HG03460 (cell line): ENCODE measurements around the gene WDR83.
A peak's percentile ranks its signal among the peaks of the same experiment; 100 is the strongest.
"Not testable (repeated sequence)": the region's sequence is repeated elsewhere in the genome, so short reads cannot be mapped to it uniquely, and the experiment has no call there.

Source experiments
- ATAC-seq: cut with Tn5 transposase; IDR thresholded peaks from one replicate; pipeline ENCODE4 v1.9.1; 2021; ENCODE audit not compliant: unreplicated experiment

The WDR83 gene

DNA sequence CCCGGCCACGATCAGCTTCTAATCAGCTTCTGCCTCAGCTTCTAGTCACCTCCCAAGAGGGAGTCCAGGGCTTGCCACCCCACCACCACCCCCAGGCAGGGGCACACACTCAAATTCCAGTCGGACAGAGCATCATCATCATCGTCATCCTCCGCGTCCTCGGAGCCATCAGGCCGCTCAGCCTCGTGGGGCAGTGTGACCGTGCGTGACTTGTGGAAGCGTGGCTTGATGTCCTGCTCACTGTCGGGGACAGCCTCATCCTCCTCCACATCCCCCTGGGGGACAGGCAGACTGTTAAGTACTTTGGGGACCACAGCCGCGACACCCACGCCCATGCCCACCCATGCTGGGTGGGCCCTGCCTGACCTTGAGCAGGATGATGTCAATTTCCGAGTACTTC lies 44.6 kb downstream of the WDR83 start:
- ATAC-seq = no peak

DNA sequence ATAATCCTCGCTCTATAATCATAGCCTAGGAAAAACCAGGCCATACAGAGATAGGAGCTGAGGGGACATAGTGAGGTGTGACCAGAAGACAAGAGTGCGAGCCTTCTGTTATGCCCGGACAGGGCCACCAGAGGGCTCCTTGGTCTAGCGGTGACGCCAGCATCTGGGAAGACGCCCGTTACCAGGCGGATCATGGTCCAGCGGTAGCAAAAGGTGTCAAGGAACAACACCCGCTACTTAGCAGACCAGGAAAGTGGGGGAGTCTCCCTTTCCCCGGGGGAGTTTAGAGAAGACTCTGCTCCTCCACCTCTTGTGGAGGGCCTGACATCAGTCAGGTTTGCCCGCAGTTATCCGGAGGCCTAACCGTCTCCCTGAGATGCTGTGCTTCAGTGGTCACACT lies 45.5 kb downstream of the WDR83 start:
- ATAC-seq = not testable (repeated sequence)

DNA sequence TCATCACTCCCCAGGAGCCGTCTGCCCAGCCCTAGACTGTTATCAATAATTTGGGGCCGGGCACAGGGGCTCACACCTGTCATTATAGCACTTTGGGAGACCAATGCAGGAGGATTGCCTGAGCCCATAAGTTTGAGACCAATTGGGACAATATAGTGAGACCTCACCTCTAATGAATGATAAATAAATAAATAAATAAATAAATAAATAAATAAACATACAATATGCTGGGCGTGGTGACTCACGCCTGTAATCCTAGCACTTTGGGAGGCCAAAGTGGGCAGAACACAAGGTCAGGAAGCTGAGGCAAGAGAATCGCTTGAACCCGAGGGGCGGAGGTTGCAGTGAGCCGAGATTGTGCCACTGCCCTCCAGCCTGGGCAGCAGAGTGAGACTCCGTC lies 46.7 kb downstream of the WDR83 start:
- ATAC-seq = not testable (repeated sequence)

DNA sequence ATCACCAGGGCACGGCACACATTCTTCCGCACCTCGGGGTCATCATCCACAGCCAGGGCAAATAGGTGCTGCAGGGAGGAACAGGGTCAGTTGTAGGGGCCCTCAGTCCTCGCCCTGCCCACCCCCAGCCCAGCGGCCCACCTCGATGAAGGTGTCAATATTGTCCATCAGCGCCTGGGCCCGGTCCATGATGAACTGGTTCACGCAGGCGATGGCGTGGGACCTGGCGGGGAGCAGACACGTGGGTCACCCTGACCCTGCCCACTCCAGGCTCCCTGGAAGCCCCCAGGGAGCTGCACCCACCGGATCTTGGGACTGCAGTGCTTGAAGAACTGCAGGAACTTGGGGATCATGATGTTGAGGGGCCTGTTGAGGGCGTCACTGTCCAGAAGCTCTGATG lies 48.5 kb downstream of the WDR83 start:
- ATAC-seq = no peak

DNA sequence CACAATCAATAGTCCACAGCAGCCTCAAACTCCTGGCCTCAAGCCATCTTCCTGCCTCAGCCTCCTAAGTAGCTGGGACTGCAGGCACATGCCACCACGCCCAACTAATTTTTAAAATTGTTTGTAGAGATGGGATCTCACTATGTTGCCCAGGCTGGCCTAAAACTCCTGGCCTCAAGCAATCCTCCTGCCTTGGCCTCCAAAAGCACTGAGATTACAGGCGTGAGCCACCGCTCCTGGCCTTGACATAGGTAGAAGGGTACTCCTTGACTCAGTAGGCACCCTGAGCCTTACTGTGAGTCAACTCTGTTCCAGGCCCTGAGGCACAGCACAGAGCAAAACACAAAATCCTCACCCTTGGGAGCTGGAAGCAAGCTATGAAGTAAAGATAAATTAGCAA lies 49.3 kb downstream of the WDR83 start:
- ATAC-seq = no peak

DNA sequence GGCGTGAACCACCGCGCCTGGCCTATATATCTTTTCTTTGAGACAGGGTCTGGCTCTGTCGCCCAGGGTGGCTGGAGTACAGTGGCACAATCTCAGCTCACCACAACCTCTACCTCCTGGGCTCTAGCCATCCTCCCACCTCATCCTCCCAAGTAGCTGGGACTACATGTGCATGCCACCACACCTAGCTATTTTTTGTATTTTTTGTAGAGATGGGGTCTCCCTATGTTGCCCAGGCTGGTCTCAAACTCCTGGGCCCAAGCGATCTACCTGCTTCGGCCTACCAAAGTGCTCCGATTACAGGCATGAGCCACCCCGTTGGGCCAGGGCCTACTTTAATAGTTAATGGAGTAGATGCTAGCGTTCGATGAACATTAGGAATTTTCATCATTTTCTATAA lies 53.7 kb downstream of the WDR83 start:
- no peak for ATAC-seq

DNA sequence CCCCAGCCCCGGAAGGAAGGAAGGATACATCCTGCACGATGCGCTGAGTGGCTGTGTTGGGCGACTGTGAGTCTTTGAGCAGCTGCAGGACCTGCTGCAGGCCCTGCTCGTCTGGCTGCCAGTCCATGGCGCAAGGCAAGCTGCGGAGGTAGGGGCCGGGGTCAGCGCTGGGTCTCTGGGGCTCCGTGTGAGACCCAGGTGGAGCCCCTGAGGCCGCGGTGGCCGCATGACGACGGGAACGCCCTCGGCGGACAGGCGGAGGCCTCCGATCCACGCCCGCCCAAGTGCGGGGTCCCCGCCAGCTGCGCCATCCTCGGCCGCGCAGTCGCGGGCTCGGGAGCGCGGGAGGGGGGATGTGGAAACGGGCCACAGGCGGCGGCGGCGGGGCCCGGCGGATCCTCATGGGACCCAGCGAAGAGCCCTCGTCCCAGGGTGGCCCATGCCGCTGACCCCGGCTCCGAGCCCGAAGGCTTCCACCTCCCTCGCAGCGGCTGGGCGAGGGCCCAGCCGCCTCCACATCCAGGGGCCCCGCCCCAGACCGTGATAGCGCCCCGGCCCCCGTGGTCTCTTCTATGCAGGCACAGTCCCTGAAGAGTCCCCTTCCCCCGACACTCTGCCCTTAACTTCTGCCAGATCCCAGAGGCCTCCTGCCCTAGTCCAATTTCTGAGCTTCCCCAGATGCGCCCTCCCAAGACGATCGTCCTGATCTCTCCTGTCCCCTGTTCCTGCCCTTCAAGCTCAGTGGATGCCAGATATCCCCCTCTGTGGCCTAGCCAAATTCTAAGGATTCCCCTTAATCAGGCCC lies 54.4 kb downstream of the WDR83 start:
- ATAC-seq = no peak

DNA sequence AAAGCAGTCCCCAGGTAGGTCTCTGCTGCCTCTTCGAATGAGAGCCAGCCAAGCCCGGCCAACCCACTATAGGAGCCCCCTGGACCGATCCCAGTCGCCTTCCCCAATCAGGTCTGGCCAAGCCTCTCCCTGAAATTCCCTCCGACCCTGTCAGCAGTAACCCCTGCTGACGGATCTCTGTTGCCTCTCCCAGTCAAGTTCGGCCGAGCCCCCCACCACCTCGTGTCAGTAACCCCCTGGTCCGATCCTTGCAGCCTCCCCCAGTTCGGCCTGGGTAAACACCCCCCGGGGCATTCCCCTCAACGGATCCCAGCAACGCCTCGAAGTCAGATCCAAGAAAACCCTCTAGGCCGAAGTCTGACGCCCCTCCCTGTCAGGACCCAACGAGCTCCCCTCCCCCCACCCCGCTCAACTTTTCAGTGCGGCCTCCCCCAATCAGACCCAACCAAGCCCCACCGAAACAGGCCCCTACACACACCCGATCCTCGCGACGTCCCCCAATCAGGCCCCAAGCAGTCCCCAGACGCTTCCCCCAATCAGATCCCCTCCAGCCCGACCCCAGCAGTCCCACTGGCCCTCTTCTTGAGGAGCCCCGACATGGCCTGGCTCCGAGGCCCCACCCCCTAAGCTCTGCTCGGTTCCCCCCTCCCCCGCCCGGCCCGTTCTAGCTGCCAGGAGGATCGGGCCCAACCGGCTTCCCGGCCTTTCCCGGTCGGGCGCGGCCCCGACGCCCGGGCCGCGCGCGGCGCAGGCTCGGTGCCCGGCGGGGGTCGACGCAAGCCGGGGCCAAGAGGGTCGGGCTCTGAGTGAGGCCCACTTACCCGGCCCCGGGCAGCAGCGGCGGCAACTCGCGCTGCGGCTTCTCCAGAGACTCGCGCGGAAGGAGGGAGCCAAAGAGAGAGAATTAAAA lies 55.3 kb downstream of the WDR83 start:
- peak; percentile 32 for ATAC-seq

DNA sequence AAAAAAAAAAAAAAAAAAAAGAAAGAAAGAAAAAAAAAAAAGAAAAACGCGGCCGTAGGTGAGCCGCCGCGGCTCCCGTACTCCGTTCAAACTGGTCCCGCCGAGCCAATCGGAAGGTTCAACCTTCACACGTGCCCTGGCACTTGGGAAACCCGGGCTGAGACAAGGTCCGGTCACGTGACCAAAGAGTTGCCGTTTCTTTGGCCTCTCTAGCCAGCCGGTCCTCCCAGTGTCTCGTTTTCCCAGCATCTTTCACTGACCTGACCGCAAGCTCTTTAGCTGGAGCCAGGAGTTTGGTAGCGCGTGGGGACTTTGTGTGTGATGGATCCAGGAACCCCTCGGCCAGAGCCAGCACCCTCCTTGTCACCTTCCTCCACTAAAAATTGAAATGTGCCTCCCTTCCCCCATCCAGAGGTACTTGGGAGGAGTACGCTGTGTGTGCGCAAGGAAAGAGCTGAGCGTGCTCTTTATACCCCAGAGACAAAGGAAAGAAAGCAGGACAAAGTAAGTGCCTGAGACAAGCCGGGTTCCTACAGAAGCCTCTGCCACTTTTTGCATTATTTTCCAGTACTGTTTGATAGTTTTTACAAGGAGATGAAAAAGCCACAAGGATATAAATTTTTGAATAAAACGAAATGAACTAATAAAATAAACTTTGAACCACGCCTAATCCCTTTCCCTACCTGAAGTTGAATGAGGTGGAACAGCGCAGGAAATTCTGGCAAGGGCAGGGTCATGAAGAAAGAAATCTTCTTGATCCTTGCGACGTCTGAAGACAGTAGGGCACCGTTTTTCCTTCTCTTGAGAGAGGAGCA lies 56.2 kb downstream of the WDR83 start:
- ATAC-seq = peak; percentile 80

DNA sequence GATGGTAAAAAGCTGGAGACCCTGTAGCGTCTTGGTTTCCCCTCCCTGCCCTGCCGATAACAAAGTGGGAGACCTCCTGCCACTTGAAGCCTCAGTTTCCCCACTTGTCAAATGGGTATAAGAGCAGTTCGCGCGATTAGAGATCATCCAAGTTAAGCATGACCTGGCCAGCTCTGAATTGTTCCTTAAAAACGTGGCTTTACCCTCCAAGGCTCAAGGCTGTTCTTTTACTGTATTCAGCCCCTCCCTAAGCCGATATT lies 56.7 kb downstream of the WDR83 start:
- ATAC-seq = no peak

DNA sequence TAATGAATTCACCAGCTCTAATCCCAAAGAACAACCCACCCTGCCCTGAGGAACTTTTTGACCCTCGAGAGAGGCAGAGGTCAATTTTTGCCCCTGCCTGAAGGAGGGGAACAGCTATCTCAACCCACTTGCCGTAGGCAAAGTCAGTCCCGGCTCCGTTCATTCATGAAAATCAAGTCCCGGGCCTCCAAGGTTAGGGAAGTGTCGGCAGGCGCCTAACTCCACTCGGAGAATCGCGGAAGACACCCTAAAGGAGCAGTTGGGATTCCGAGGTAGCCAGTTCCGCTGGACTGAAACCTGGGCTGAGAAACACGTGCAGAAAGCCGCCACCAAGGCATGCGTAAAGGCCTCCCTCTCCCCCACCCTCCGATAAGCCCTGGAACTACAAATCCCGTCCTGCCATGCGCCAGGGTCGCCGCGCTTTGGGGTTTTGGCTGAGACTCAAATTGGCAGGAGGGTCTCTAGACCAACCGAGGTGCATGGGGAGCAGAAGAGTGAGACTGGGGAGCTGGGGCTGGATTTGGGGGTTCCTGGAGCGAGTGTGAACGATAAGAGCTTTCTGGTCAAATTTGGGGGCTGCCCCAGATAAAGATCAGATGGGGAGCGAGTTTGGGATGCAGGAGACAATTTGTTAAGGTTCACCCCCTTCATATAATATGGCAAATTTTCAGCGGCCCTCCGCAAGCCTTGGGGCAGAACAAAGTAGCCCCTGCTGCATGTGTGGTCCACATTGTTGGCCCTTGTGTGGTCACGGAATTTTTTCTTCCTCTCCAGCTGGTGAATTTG lies 57.2 kb downstream of the WDR83 start, which contains the start of gene TNPO2:
Gene TNPO2 (minus strand): TSS at position 292 of the 786 bp plus-strand sequence. CDS start 2,955 bp downstream, outside the sequence.
- ATAC-seq = no peak
